T-helper 1 cell (primary cell): ENCODE results near the gene PPM1J.
"Not testable (repeated sequence)": the region's sequence is repeated elsewhere in the genome, so short reads cannot be mapped to it uniquely, and the experiment has no call there.

ENCODE experiments used
- DNase-seq, 5 donors: peaks; one replicate each; pipeline ENCODE4 v3.0.0-alpha.2; 2012 to 2020
- total RNA-seq, 4 donors: gene quantifications; one replicate each; lab custom pipeline; 2026; lab: John Stamatoyannopoulos, UW

Gene PPM1J
- 0.23 to 2.7 (median 1.1) reads per million in 4 donors for total RNA-seq

- peak; percentile 91 to 96 (median 94) for DNase-seq
These were observed at the start of gene PPM1J for GRCh38 chr1:112715264-112716053. Gene PPM1J, minus strand, starts transcription at chr1:112715332. Its CDS starts 31 bp downstream, at chr1:112715301.

GRCh38 chr1:112762541-112763500 is 47.7 kb upstream of the PPM1J start:
- DNase-seq = no peak

GRCh38 chr1:112761714-112762480 is 46.8 kb upstream of the PPM1J start:
- DNase-seq = no peak

- DNase-seq = no peak
These were observed 44.1 kb upstream of the PPM1J start for GRCh38 chr1:112759228-112759627.

- DNase-seq = no peak
These were observed 39.0 kb upstream of the PPM1J start for GRCh38 chr1:112754116-112754628.

- no peak for DNase-seq
These were observed 33.3 kb upstream of the PPM1J start for GRCh38 chr1:112748396-112748795.

- DNase-seq = no peak
These were observed 29.0 kb upstream of the PPM1J start for GRCh38 chr1:112744009-112744578.

- no peak for DNase-seq
These were observed 28.3 kb upstream of the PPM1J start for GRCh38 chr1:112743174-112744008.

GRCh38 chr1:112737573-112737972 is 22.4 kb upstream of the PPM1J start:
- no peak for DNase-seq

- DNase-seq = no peak
These were observed 20.6 kb upstream of the PPM1J start for GRCh38 chr1:112735752-112736151.

- no peak for DNase-seq
These were observed 16.3 kb upstream of the PPM1J start for GRCh38 chr1:112731451-112731850.

- no peak for DNase-seq
These were observed 14.8 kb upstream of the PPM1J start for GRCh38 chr1:112729909-112730308.

GRCh38 chr1:112729011-112729410 is 13.9 kb upstream of the PPM1J start:
- DNase-seq = not testable (repeated sequence)

- DNase-seq = not testable (repeated sequence)
These were observed 13.3 kb upstream of the PPM1J start for GRCh38 chr1:112728306-112728971.

- no peak for DNase-seq
These were observed 12.6 kb upstream of the PPM1J start for GRCh38 chr1:112727716-112728115.

- DNase-seq = not testable (repeated sequence)
These were observed 9.1 kb upstream of the PPM1J start for GRCh38 chr1:112724240-112724639.

- DNase-seq = no peak
These were observed 8.3 kb upstream of the PPM1J start for GRCh38 chr1:112723511-112723839.

- no peak for DNase-seq
These were observed 7.7 kb upstream of the PPM1J start for GRCh38 chr1:112722601-112723510.

GRCh38 chr1:112721966-112722524 is 6.9 kb upstream of the PPM1J start:
- no peak for DNase-seq
